NCI-H524 (cell line): ENCODE results near the gene AMIGO2.

ENCODE experiments used
- DNase-seq, 2 experiments: peaks; one replicate each; lab custom pipeline; 2025; lab: John Stamatoyannopoulos, UW

AMIGO2 gene

GRCh38 chr12:47033789-47034555 is 45.8 kb downstream of the AMIGO2 start:
- no peak for DNase-seq

DNA sequence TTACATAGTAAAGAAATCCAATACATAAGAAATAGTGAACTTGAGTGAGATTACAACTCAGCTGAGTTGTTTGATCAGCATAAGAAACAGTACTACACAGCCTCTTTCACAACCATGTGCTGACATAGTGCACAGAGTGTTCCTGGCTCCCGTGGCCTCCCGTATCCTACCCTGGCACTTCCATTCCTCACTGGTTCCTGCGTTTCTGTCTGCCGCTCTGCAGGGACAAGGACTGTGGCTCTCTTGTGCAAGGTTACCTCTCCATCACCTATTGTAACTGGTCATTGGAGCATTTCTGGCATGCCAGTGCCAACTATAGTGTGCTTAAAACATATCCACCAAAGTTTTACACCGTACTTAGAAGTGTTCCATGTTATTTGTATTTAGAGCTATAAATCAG is 46.7 kb downstream of the AMIGO2 start:
- no peak for DNase-seq

DNA sequence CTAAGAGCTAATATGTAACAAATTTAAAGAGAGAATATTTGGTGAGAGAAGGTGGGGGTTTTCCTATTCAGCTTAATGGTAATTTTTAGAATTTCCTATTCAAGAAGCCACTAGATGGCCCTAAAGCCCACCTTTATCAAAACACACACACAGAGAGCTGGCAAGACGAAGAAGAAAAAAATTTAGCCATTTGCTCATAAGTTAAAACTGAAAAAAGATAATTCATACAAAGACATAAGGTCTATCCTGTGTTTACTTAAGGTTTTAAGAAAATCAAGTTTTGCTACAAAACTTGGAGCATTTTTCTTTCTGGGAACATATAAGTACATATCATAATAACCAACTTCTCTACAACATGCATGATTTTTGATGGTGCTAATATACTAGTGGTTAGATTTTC is 47.1 kb downstream of the AMIGO2 start:
- DNase-seq, result peak; percentile 2 to 56

DNA sequence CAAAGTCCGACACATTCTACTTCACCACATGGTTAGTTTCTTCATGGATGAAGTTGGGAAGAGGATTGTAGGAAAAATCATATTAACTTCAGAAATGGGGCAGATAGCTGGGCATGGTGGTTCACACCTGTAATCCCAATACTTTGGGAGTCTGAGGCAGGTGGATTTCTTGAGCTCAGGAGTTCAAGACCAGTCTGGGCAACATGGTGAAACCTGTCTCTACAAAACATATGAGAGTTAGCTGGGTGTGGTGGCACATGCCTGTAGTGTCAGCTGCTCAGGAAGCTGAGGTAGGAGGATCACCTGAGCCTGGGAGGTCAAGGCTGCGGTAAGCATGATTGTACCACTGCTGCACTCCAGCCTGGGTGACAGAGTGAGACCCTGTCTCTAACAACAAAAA is 49.9 kb downstream of the AMIGO2 start:
- no peak for DNase-seq

GRCh38 chr12:47028981-47029708 is 50.6 kb downstream of the AMIGO2 start:
- DNase-seq, result no peak

GRCh38 chr12:47028186-47028585 is 51.6 kb downstream of the AMIGO2 start:
- no peak for DNase-seq
